ENCODE measurements around the gene HIP1.

GRCh38 chr7:75739796-75740672, 1.3 kb upstream of the HIP1 start:
- TF ChIP-seq CTCF (IDR thresholded peaks at IDR 0.05) (no peak), ZFX (IDR thresholded peaks at IDR 0.05; ENCODE audit: borderline replicate concordance) (no peak)
